COR-L47 (cell line): ENCODE results near the gene SLC23A3.

Experiments
- DNase-seq: peaks from one replicate; lab custom pipeline; 2025; lab: John Stamatoyannopoulos, UW

The SLC23A3 gene

DNA sequence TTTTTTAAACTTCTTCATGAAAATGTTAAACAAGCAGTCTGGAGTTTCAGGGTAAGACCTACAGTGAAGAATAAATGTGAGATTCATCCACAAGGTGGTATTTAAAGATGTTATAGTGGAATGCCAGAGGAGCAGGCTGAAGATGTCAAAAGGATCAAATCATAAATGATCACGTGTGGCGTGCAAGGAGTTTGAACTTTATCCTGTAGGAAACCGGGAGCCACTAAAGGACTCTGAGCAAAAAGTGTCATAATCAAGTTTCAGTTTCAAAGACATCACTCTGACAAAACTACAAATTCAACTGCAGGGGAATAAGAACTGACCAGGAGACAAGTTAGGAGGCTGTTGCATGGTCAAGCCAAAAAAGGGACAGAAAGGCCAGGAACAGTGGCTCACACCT, 29.1 kb downstream of the SLC23A3 start:
- DNase-seq: no peak

DNA sequence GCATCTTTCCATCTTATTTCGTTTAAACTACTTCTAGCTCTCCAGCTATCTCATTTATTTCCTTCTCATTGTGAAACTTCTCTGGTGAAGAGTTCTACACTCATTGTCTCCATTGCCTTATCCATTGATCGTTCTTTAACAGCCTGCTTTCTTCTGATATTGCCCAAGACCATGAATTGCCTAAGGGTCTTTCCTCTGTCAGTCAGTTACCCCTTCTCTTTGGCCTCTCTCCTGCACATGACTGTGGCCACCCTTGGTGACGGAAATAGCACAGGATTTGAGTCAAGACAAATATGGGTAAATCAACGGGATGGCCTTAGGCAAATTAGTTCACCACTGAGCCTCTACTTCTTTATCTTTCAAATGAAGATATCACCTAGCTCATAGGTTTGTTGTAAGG, 35.9 kb downstream of the SLC23A3 start:
- no peak for DNase-seq

DNA sequence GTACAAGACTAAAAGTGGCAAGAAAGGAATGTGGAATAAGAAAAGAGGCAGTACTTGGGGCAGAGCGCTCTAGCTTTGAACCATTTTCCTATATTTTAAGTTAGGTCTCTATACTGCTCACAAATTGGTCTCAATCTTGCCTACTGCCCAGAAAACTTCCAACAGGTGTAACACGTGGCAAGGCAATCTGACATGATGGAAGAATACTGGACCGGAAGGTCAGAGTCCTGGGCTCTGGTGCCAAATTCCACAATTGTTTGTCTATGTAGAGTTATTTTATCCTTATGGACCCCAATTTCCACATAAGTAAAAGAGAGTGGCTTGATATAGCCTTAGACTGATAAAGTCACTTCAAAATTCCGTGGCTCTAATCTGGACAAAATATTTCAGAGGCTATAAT, 38.1 kb downstream of the SLC23A3 start:
- DNase-seq: no peak

DNA sequence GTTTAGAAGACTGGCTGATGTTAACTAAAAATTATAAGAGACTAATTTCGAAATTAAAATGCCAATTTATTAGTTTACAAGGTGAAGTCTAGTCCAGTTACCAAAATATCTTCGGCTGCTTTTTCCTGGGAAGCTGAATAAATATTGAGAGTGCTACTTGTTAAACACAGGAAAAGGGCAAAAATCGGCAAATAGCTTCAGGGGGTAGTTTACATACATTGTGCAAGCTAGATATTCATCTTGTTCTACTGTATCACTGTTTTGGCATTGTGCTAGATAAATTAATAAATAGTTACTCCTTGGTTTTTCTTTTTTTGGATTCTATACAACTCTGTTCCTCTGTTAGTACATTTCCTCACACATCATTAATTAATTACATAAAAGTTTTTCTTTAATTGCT, 38.5 kb downstream of the SLC23A3 start:
- no peak for DNase-seq

DNA sequence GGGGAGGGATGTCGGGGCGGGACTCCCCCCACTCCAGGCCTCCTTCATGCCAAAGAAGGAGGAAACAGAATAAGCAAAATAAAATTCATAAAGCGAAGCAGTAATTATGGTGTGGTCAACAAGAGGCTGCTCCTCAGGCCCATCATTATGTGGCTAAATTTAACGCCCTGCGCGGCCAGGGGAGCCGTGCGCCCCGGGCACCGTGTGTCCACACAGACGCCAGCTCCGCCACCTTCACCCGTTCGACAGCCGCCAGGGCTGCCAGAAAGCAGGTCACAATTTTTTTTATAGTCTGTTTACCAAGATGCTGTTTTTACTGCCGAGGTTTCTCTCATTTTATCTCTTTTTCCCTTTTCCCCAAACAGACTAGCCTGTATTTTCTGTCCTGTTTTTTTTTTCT, 40.2 kb downstream of the SLC23A3 start:
- no peak for DNase-seq

DNA sequence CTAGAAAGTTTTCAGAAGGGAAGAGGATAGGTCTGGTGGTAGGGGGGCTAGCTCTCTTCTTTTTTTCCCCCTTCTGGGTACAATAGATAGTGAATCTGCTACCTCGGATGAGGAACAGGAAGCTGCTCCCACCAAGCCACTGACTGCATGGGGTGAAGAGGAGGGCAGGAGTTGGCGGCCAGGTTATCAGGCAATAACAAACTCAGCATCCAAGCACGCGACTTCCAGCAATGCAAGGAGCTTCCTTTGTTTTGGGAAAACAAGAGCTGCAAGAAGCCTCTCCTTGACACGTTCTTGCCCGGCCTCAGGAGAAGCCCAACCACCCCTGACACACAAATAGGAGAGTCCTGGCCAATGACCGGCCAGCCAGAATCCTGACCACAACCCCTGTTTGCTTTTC, 41.4 kb downstream of the SLC23A3 start:
- no peak for DNase-seq

DNA sequence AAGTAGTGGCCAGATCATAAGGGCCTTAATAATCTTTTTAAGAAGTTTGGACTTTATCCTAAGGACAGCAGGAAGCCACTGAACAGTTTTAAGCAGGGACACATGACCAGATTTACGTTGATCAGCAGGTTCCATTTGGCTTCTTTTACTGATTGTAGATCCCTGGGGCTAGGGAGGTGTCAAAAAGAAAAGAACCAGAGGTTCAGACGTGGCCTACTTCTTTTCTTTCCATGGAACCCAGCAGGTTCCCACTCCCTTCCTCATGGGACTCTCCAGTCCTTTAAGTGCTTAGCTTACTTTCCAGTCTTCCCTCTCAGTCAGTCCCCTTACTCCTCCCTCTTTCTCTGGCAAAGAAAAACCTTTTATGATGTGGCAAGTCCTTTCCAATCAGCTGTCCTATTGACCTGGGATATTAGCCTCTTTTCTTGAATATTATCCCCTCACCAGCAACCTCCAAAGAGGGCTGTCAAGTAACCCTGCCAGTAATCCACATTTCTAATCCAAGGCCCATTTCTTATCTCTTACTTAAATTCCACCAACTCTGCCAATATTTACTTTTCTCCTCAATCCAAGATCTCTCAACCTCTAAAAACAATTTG, 42.7 kb downstream of the SLC23A3 start:
- DNase-seq: no peak

DNA sequence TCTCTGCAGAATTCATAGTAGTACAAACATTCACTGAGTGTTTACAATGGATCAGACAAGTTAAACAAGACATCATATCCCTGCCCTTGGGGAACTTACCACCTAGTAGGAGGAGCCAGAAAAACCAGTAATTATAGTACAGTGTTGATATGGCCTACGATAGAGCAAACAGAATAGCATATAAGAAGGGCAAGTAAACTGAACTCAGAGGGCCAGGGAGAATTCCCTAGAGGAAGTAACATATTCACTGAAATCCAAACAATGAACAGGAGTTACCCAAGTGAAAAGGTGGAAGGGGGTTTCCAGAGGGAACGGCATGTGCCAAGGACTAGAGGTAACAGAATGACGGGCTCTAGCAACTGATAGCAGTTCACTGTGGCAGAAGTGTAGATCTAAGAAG, 43.3 kb downstream of the SLC23A3 start:
- DNase-seq: no peak

DNA sequence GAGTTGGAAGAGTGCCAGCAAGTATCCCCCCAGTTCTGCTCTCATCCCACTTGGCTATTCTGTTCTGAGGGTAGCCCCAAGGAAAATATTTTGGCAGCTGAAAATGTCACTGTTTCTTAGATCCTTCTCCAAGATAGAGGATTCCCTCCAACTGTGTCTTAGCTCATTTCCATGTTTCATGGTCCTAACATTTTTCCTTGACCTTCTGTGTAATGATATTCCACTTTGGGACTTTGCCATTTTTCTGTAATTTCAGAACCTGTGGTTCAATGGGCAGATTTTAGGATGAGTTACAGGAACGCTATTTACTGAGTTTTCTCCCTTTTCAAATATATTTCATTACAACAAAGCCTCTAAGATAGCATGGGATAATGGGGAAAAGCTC, 44.0 kb downstream of the SLC23A3 start:
- no peak for DNase-seq

DNA sequence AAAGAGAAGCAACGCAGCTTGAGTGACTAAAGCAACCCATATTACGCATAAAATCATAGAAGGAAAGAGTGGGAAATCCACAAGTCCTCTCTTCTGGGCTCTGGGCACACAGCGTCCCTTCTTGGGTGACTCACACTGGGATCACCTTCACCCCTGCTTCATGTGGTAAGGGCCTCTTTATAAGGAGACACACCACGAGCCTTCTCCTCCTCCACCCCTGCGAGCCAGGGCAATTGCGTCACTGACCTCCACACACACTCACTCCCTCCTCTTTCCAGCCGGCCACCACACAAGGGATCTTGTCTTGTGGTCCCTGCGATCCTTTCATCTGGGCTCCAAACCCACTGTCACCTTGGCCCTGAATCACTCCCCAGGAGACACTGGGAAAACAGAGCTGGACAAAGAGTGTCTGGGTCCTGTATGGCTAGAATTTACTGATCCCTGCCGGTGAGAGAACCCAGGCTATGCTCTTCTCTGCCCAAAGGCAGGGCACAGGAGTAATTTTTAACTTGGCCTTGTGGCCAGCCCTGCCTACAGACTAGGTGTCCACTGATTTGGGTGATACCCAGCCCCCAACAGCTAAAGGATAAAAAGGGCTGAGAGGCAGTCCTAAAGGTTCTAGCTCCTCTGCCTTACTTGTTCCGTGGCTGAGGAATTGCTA, 44.5 kb downstream of the SLC23A3 start:
- no peak for DNase-seq

DNA sequence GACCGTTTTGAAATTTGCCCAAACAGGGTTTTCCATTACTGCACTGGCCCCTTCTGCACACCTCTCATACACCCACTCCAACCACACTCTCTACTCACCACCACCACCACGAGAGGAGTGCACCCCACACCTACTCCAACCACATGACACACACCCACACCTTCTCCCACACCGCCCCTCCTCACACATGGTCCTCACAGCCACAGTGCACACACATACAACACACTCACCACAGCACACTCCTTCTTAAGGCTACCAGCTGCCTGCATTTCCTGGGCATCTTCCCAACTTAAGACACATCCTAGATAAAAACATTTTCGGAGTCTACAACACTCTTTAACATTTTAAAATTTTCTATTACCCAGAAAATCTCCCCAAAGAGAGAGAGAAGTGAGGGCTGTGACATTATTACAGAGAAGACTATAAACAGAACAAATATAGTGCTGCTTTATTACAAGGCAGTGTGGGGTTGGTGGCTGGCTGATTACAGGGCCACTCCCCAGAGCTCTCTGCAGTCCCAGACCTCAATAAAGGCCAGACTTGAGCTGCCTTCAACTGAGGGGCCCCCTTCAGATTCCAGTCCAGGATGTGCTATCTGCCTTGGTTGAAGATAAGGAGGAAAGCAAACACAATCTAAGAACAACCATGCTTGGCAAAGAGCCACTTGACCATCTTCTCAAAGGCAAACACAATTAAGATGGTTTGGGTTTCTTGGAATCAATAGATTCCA, 45.3 kb downstream of the SLC23A3 start:
- DNase-seq: no peak

DNA sequence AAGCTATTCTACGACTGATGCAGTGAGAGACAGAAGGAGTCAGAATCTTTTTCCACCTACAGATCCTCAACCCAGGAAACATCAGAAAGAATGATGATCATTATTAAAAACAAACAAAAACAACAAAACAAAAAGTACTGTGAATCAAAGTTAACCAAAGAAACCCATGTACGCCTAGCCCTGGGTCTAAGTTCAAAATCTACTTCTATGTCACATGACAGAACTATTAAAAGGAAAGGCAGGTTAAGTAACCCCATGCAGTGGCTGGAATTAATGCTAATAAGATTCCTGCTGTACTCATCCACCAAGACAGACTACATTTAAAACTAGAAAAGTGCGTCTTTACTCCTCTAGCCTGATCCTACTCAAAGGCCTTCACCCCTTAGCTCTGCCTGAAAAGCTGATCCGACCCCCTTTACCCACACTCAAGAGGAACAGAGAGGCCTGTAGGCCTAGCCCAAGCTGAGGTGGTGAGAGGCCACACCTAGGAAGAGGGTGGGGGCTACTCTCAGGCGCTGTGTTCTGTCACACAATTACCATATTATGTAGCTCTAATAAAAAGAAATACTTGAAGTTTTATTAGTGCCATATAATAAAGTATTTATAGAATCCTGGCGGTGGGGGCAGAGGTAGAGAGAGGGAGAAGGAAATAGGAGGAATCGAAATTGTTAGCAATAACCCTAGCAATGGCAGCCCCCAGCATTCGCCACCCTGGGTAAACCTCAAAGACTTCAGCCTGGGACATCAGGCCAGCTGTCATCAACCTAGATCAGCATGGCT, 46.3 kb downstream of the SLC23A3 start:
- DNase-seq: no peak

DNA sequence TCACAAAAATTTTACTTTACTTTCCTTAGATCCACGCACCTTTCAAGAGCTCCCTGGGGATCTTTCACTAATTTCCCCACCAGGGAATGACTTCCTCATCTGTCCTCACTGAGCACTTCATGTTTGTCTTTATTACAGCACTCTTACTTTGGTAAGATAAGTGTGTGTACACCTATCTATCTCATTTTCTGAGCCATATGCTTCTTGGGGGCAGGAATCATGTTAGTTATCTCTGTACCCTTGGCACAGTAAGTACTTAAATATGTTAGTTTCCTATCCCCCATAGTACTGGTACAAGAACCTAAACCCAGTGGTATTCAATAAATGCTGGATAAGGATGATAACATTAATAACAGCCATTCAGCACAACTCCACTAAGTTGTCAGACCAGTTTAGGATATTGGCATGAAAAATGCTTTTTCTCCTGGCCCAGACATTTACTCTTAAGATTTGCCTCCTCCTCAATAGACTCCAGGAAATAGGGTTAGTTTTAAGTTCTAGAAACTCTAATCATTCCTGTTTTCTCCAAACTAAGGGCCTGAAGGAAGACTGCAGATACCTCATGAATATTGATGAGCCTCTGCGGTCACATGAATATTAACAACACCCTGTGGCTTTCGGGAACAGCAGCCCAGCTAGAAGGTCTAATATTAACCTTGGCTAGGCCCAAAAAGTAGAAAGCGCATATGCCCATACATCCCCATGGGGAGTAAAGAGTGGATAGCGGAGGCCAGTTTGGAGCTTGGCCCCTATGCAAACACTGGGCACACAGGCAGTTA, 47.4 kb downstream of the SLC23A3 start:
- DNase-seq: no peak

DNA sequence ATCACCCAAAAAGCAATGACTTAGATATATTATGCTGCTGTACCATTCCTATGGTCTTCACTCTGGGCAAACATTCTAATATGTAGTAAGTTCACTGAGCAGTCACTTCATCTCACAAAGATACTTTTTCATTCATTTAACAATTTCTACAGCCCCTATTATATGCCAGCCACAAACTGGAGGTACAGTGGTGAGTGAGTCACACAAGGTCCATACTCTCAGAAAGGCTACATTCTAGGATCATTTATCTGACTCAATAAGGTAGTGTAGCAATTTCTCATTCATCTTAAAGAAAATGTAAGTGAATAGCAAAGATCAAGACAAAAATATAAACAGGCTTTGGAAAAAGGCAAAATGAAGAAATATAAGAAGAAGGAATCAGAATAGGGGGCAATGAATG, 49.7 kb downstream of the SLC23A3 start:
- no peak for DNase-seq

DNA sequence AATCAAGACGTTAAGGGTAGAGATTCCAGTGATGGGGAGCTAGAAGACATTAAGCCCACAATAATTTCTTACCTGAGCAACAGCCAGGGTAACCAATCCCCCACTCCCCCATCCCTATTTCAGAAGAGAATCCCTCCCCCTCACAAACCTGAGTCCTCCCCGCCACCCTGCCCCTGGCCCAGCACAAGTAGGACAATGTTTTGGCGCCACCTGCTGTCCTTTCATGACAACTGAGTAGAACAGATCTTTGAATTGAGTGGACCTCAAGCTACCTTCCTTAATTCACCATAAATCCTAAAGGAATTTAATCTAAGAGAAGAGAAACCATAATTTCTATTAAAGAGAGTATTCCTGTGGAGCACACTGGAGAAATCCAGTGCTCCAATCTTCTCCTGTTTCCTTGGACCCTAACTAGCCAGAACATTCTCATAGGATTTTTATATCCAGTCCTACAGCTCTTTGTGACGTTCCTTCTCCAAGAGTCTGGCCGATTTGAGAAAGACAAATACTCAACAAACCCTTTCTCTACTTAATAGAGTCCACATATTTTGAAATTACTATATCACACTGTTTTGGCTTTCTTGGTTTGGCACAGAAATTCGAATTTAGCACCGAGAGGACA, 50.3 kb downstream of the SLC23A3 start:
- DNase-seq: peak; percentile 57

DNA sequence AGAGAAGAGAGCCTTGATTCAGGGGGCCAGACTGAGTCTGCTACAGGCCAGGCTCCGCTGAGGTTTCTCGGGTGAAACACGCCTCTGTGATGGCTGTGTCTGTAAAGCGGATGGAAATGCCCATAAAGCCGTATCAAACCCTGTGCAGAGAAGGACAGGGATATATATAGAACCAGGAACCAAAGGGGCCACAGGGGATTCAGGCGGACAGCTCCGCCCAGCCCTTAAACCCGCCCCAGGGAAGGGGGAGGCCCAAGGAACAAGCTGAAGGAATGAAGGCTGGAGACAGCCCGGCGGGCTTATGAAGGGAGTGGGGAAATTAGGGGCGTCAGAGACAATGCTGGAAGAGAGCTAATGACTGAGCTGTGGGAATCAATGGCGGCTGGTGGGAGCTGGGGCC, 51.3 kb downstream of the SLC23A3 start:
- DNase-seq: no peak

DNA sequence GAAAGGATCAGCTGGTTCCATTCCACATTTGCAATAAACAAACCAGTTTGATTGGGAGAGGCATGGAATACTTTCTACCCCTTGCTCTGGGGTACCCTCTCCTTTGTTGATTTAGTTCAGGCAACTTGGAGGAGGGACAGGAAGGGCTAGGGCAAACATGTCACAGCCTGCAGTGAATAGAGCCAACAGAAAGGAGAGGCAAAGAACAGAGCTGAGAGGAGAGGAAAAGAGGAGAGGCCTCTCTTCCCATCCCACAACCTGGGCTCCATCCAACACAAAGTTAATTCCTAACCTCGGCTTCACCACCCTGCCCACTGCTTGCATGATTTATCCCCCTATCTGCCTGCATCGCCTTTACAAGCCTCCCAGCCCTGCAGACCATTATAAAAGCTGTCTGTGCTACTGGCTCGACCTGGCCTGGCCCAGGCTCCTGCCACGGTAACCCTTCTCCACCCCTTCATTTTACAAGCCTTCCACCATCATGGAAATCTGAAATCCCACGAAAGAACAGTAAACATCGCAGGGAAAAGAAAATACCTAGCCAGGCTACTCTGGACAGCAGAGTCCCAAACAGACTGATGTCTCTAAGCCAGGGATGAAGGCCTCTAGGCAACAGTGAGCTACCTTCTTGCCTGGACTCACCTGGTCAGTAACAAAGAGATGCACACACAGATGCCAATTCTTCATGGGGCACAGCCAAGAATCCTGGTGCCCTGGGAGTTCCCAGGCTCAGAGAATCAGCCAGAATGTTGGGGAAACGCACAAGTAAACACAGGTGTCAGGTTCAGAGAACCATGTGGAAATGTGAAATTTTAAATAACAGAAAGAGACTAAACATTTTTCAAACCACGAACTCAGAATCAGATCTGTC, 52.8 kb downstream of the SLC23A3 start:
- no peak for DNase-seq

DNA sequence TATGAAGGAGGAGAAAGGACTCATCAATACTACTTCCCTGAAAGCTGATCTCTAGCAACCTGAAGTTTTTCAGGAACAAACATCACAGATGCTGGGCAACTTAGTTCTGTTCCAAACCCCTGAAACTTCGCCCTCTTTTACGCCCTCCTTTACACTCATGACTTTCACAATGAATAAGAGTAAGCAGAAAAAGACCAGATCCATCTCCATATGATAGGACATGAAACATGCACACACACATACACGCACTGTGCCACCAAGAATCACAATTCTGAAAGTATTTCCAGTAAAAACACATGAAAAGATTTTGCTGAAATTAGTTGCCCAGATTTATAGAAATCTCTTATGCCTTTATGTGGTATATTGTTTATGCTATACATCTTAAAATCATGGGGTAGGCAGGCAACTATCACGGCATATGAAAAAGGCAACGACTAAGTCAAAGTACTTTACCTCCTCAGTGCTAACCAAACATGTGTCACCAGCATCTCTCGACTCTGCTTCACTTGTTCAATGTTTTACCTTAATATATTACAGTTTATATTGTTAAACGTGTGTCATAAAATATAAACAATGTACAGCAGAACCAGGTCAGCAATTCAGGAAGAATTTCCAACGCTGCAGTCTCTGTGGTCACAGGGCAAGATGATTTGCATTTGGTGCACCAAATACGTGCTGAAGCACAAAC, 57.0 kb downstream of the SLC23A3 start:
- no peak for DNase-seq

DNA sequence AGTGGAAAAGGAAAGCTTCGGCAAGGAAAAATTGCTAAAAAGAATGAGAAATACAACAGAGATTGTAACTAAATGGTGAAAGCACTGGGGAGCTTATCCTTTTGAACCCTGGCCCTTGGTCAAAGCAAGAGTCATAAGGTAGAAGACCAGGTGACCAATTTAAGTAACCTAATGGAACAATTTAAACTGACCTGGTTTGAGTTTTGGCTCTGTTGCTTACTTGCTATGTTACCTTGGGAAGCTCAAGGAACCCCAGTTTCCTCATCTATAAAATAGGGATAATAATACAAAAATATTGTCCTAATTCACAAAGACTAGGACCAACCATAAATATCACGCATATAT, 57.8 kb downstream of the SLC23A3 start:
- DNase-seq: no peak
